ENCODE data around the gene GSAP. TPM values are rescaled to one million over a fixed set of nuclear protein-coding genes. Genes with fewer than 3 reads are reported as not detected.

The GSAP gene
- total and polyA plus RNA-seq, 2 donors (not counting 3 experiments of a cell fraction or from before 2014, with no cell fraction given) = 2.3 to 5.8 TPM

DNA sequence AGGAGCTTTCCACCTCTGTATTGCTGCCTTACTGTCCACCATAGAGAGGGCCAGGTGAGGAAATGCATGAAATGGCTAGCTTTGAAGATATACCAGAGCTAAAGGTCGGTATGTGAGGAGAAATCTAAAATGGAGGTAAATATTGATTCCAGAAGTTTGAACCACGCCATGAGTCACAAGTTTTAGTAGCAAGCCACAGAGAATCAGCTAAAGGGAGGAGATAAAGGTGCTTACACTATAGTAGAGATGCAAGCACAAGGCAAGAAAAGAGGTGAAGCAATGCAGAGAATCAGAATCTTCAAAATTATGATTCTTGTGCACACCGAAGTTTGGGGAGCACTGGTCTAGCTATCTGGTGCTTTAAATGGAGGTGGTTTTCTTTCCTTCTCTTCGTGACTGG is 3.0 kb upstream of the GSAP start:
- POLR2A ChIA-PET = no interaction called here
- H2AFZ ChIP-seq (ENCODE audit: low read depth, low read length) = no peak overlapping the region
- TF ChIP-seq GATA2 (IDR thresholded peaks at IDR 0.05; ENCODE audit: insufficient read depth, insufficient read length, low read depth, low read length) = no peak
- TF ChIP-seq POLR2AphosphoS5 (IDR thresholded peaks at IDR 0.05; ENCODE audit: insufficient read depth, low read depth, low read length) = no peak
- no peak for TF ChIP-seq EZH2 (IDR thresholded peaks at IDR 0.05; ENCODE audit: borderline replicate concordance, low read depth, low read length, severe bottlenecking)
- no peak for TF ChIP-seq JUN (IDR thresholded peaks at IDR 0.05; ENCODE audit: borderline replicate concordance, insufficient read depth, insufficient read length, low read depth)
- TF ChIP-seq, protein P1, sequence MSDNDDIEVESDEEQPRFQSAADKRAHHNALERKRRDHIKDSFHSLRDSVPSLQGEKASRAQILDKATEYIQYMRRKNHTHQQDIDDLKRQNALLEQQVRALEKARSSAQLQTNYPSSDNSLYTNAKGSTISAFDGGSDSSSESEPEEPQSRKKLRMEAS (IDR thresholded peaks at IDR 0.05; ENCODE audit: insufficient read depth, insufficient read length) = no peak
- no peak for TF ChIP-seq CTCF (IDR thresholded peaks at IDR 0.05; ENCODE audit: extremely low read depth in 1 of 2, insufficient read depth in 1 of 2, low read depth in 1 of 2, low read length in 2 of 2)
- TF ChIP-seq FOS (IDR thresholded peaks at IDR 0.05; ENCODE audit: borderline replicate concordance, insufficient read depth, low read length) = no peak
- no peak for TF ChIP-seq MYC (IDR thresholded peaks at IDR 0.05; ENCODE audit: low read depth, low read length)
- no peak for TF ChIP-seq POLR2A (IDR thresholded peaks at IDR 0.05; ENCODE audit: low read depth, low read length)
- intact Hi-C loops (cut with micrococcal nuclease) = no loop called here
- H3K27me3 ChIP-seq (ENCODE audit: control insufficient read depth in 2 of 2, insufficient read depth in 2 of 2, low read length in 2 of 2) = no peaks in the 10 kb centered on the region
- no peak overlapping the region for H3K4me2 ChIP-seq (ENCODE audit: insufficient read depth, low read length)
- H3K9me3 ChIP-seq (replicated peaks; ENCODE audit: control insufficient read depth, insufficient read depth, low read length) = no peaks in the 10 kb centered on the region
- H3K27ac ChIP-seq (ENCODE audit: insufficient read depth, low read depth, low read length) = no peak overlapping the region
- H3K36me3 ChIP-seq (ENCODE audit: control insufficient read depth in 2 of 2, extremely low read depth in 1 of 2, insufficient read depth in 2 of 2, low read length in 2 of 2) = no peaks in the 10 kb centered on the region
- peaks cover 4% of the 10 kb centered on the region for H3K4me1 ChIP-seq (ENCODE audit: control insufficient read depth, extremely low read depth, insufficient read depth, low read length)
- FAIRE-seq (no peak), DNase-seq (ENCODE audit: low read depth, low spot score) (no peak)
- dilution Hi-C loops (cut with MboI; ENCODE audit: extremely low pct_ligation_motif_present, low sequenced_read_pairs) = no loop called here
- H3K9me1 ChIP-seq (replicated peaks; ENCODE audit: control insufficient read depth, extremely low read depth, insufficient read depth, low read length) = no peaks in the 10 kb centered on the region
- no peak overlapping the region for H3K9ac ChIP-seq (replicated peaks; ENCODE audit: extremely low read depth, insufficient read depth, low read length)
- CTCF ChIA-PET = interaction anchor here (1.2 kb wide), 1 partner anchor 9 kb away, joined by 5 read pairs; no protein-coding TSS in a partner anchor
- no peaks in the 10 kb centered on the region for H4K20me1 ChIP-seq (replicated peaks; ENCODE audit: control insufficient read depth, extremely low read depth, insufficient read depth, low read length)
- H3K79me2 ChIP-seq (ENCODE audit: control insufficient read depth, insufficient read depth, low read length) = no peaks in the 10 kb centered on the region
- BruUV-seq (replicated peaks) = no TSS peak
- H3K4me3 ChIP-seq (replicated peaks in 1 of 3; ENCODE audit: insufficient read depth in 1 of 3, low read depth in 1 of 3, low read length in 3 of 3) = no peak overlapping the region

All from endothelial cell of umbilical vein (primary cell).